Mesothelial cell of epicardium (in vitro differentiated cells): ENCODE measurements around the gene EPHA6. TPM values are rescaled to one million over a fixed set of nuclear protein-coding genes. Genes with fewer than 3 reads are reported as not detected.

ENCODE experiments used
- DNase-seq, 2 experiments: peaks; one replicate each; pipeline ENCODE4 v3.0.0; 2021; ENCODE audit warnings: low spot score in 2 of 2; ENCODE audit not compliant: unreplicated experiment in 2 of 2
- H3K27ac Mint-ChIP-seq: 2 replicates; pipeline ENCODE4 v1.8.0; 2021; ENCODE audit warnings: mixed read lengths
- H3K27me3 Mint-ChIP-seq: 2 replicates; pipeline ENCODE4 v1.8.0; 2021; ENCODE audit warnings: low read depth, mixed read lengths
- H3K36me3 Mint-ChIP-seq: 2 replicates; pipeline ENCODE4 v1.8.0; 2021; ENCODE audit warnings: mixed read lengths
- H3K4me1 Mint-ChIP-seq: 2 replicates; pipeline ENCODE4 v1.8.0; 2021; ENCODE audit warnings: mixed read lengths
- H3K4me3 Mint-ChIP-seq: 2 replicates; pipeline ENCODE4 v1.8.0; 2021; ENCODE audit warnings: mild to moderate bottlenecking, moderate library complexity, mixed read lengths
- H3K9me3 Mint-ChIP-seq: 2 replicates; pipeline ENCODE4 v1.8.0; 2021; ENCODE audit warnings: mixed read lengths
- total RNA-seq: library from RNA; stranded (reverse); gene quantifications from 3 replicates; pipeline ENCODE4 v1.2.1, GENCODE V29; 2021
- TF ChIP-seq, protein P1 (sequence below): fragments of 200-600 bp; sonication (generic); IDR thresholded peaks from one replicate; pipeline ENCODE4 v1.5.0; 2021; ENCODE audit warnings: antibody characterized with exemption; ENCODE audit not compliant: unreplicated experiment

Gene EPHA6
- total RNA-seq, 1 donor from 2014 or later: 43.3 TPM

- TF ChIP-seq, protein P1, sequence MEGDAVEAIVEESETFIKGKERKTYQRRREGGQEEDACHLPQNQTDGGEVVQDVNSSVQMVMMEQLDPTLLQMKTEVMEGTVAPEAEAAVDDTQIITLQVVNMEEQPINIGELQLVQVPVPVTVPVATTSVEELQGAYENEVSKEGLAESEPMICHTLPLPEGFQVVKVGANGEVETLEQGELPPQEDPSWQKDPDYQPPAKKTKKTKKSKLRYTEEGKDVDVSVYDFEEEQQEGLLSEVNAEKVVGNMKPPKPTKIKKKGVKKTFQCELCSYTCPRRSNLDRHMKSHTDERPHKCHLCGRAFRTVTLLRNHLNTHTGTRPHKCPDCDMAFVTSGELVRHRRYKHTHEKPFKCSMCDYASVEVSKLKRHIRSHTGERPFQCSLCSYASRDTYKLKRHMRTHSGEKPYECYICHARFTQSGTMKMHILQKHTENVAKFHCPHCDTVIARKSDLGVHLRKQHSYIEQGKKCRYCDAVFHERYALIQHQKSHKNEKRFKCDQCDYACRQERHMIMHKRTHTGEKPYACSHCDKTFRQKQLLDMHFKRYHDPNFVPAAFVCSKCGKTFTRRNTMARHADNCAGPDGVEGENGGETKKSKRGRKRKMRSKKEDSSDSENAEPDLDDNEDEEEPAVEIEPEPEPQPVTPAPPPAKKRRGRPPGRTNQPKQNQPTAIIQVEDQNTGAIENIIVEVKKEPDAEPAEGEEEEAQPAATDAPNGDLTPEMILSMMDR: no peak
- Mint-ChIP-seq H3K27me3 (no peaks in the 10 kb centered on the region), H3K9me3 (peaks cover 7% of the 10 kb centered on the region), H3K4me1 (no peaks in the 10 kb centered on the region), H3K36me3 (no peaks in the 10 kb centered on the region), H3K27ac (no peak overlapping the region), H3K4me3 (no peak overlapping the region)
- no peak for DNase-seq
Measured at GRCh38 chr3:97720417-97720816, 906.0 kb downstream of the EPHA6 start.

- no peak for DNase-seq
- no peak overlapping the region for H3K4me3 Mint-ChIP-seq
- H3K36me3 Mint-ChIP-seq: no peaks in the 10 kb centered on the region
- H3K27me3 Mint-ChIP-seq: no peaks in the 10 kb centered on the region
- no peak overlapping the region for H3K27ac Mint-ChIP-seq
- no peaks in the 10 kb centered on the region for H3K4me1 Mint-ChIP-seq
- TF ChIP-seq, protein P1: no peak
- H3K9me3 Mint-ChIP-seq: no peaks in the 10 kb centered on the region
Measured at GRCh38 chr3:97721446-97721845, 907.1 kb downstream of the EPHA6 start.

DNA sequence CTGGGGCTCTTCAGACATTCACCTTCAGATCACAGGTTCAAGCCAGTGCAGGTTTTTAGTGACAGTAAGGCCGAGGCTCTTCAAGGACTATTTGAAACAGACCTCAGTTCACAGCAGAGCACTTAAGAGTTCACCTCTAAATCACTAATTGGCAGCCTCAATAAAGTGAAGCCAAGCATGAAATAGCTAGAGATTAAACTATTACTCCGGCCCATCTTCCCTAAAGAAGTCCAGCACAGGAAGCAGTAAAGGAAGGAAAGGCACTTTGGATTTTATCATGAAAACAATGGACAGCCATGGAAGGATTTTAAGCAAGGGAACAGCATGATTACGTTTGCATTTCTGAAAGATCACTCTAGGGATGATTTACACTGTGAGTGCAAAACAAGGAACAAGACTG, 922.5 kb downstream of the EPHA6 start:
- H3K27ac Mint-ChIP-seq: no peak overlapping the region

GRCh38 chr3:97738761-97739160, 924.4 kb downstream of the EPHA6 start:
- DNase-seq: no peak
- H3K27me3 Mint-ChIP-seq: no peaks in the 10 kb centered on the region
- TF ChIP-seq, protein P1: no peak
- no peaks in the 10 kb centered on the region for H3K4me1 Mint-ChIP-seq
- no peak overlapping the region for H3K4me3 Mint-ChIP-seq
- no peaks in the 10 kb centered on the region for H3K9me3 Mint-ChIP-seq
- H3K36me3 Mint-ChIP-seq: no peaks in the 10 kb centered on the region
- no peak overlapping the region for H3K27ac Mint-ChIP-seq

More for the DNA sequence above, 922.5 kb downstream of the EPHA6 start:
- DNase-seq: no peak
- no peaks in the 10 kb centered on the region for H3K9me3 Mint-ChIP-seq
- TF ChIP-seq, protein P1: no peak
- no peaks in the 10 kb centered on the region for H3K4me1 Mint-ChIP-seq
- H3K4me3 Mint-ChIP-seq: no peak overlapping the region
- peaks cover 4% of the 10 kb centered on the region for H3K36me3 Mint-ChIP-seq
- H3K27me3 Mint-ChIP-seq: no peaks in the 10 kb centered on the region

DNA sequence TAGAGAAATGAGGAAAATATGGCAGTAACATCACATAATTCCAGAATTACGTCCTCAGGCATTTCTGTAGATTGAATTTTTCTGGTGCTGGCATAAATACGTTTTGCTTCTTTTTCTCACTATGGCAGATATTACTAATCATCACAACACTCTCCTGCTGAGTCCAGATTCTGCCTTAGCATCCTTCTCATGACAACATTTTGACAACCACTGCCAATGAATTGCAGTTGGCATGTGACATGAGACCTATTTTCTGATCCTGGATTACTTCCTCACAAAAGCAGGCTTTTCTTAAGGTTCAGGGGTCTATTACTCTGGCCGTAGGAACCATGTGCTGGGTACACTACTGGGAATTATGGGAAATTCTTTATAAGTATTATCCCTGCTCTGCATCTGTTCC, 927.6 kb downstream of the EPHA6 start:
- Mint-ChIP-seq H3K36me3 (no peaks in the 10 kb centered on the region), H3K4me1 (no peaks in the 10 kb centered on the region), H3K27me3 (peaks cover 2% of the 10 kb centered on the region), H3K27ac (no peak overlapping the region), H3K4me3 (no peak overlapping the region), H3K9me3 (no peaks in the 10 kb centered on the region)
- TF ChIP-seq, protein P1: no peak
- no peak for DNase-seq

- TF ChIP-seq, protein P1: no peak
- H3K27ac Mint-ChIP-seq: no peak overlapping the region
- H3K4me3 Mint-ChIP-seq: no peak overlapping the region
- no peak for DNase-seq
- peaks cover 2% of the 10 kb centered on the region for H3K27me3 Mint-ChIP-seq
- H3K9me3 Mint-ChIP-seq: no peaks in the 10 kb centered on the region
- no peaks in the 10 kb centered on the region for H3K4me1 Mint-ChIP-seq
- H3K36me3 Mint-ChIP-seq: no peaks in the 10 kb centered on the region
Measured at GRCh38 chr3:97744289-97744688, 929.9 kb downstream of the EPHA6 start.
